Activated T-cell treated with anti-CD3 and anti-CD28 coated beads for 48 hours (primary cell): ENCODE results near the gene KCNIP3.
"Not testable (repeated sequence)": the region's sequence is repeated elsewhere in the genome, so short reads cannot be mapped to it uniquely, and the experiment has no call there.

Experiments used
- DNase-seq: peaks from one replicate; pipeline ENCODE4 v3.0.0-alpha.2; 2020; ENCODE audit warnings: low read depth

KCNIP3 gene

GRCh38 chr2:95361216-95361980 is 64.3 kb downstream of the KCNIP3 start:
- no peak for DNase-seq

- no peak for DNase-seq
Observed at GRCh38 chr2:95362486-95362885, 65.3 kb downstream of the KCNIP3 start.

DNA sequence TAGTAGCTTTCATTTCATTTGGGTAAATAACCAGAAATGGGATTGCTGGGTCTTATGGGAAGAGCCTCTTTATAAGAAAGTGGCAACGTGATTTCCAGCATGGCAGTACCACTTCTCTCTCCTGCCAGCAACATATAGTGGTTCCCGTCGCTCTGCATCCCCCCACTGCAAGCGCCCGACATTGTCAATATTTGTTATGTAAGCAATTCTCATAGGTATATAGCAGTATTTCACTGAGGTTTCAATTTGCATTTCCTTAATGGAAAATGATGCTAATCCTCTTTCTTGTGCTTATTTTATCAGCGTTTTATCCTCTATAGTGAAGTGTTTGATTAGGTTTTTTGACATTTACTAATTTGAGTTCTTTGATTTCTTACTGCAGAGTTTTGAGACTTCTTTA is 69.4 kb downstream of the KCNIP3 start:
- no peak for DNase-seq

DNA sequence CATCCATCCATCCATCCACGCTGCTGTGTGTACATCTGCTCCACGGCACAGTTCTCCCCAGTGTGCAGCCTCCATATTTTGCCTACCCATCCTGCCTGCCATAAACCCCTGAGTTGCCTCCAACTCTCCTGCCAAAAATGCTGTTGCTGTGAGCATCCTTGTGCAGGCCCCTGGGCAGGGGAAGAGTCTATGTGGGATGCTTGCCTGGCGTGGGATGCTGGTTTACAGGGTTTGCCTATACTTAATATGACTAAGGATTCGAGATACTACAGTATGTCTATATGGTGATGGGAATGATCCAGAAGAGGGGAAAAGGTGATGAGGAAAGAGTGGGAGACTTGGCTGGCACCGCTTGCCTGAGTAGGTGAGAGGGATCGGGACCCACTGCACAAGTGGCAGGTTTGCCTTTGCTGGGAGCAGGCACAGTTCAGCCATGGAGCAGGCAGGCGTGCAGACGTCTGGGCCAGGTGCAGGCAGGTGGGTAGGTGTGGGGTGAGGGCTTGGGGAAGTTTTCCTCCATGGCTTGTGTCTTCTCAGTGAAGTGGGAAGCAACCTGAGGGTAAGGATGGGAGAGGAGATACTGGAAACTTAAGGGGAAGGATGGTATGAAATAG is 75.2 kb downstream of the KCNIP3 start:
- DNase-seq: no peak

DNA sequence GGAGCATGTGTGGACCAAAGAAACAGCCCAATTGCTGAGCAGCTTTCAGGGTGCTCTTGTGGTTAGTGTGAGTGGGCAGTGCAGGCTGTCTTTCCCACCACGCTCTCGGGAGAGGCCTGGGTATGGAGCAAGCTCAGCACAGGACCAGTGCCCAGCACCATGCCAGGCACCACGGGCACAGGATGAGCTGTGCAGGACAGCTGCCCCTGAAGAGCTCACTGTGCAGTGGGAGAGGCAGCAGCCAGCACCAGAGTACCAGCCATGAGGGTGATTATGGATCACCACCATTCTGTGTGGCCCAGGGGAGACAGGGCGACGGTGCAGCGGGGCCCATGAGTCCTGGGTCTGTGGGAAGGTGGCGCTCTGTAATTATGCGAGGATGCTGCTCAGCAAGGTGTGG is 75.7 kb downstream of the KCNIP3 start:
- DNase-seq: no peak

GRCh38 chr2:95374029-95374428 is 76.9 kb downstream of the KCNIP3 start:
- DNase-seq: no peak

- DNase-seq: no peak
Observed at GRCh38 chr2:95374451-95374920, 77.3 kb downstream of the KCNIP3 start.

DNA sequence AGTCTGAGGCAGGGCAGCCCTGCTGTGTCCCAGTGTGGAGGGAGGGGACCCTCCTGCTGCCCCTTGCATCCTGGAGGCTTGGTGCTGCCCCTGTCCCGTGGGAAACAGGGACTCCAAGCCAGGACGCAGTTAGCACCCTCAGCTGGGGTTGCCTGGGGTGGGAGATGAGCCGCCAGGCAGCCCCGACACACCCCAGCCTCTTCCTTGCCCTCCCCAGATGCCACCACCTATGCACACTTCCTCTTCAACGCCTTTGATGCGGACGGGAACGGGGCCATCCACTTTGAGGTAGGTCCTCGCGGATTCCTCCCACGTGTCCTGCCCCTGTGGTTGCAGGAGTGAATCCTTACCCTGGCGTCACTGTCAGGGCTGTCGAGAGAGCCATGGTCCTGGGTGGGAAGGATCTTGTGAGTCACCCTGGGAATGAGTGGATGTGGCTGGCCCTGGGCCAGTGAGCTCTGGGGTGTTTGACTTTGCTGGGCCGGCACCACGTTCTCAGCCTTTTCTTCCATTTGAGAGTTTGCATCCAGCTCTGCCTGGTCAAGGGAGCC is 77.8 kb downstream of the KCNIP3 start:
- no peak for DNase-seq

GRCh38 chr2:95375532-95376150 is 78.5 kb downstream of the KCNIP3 start:
- no peak for DNase-seq

DNA sequence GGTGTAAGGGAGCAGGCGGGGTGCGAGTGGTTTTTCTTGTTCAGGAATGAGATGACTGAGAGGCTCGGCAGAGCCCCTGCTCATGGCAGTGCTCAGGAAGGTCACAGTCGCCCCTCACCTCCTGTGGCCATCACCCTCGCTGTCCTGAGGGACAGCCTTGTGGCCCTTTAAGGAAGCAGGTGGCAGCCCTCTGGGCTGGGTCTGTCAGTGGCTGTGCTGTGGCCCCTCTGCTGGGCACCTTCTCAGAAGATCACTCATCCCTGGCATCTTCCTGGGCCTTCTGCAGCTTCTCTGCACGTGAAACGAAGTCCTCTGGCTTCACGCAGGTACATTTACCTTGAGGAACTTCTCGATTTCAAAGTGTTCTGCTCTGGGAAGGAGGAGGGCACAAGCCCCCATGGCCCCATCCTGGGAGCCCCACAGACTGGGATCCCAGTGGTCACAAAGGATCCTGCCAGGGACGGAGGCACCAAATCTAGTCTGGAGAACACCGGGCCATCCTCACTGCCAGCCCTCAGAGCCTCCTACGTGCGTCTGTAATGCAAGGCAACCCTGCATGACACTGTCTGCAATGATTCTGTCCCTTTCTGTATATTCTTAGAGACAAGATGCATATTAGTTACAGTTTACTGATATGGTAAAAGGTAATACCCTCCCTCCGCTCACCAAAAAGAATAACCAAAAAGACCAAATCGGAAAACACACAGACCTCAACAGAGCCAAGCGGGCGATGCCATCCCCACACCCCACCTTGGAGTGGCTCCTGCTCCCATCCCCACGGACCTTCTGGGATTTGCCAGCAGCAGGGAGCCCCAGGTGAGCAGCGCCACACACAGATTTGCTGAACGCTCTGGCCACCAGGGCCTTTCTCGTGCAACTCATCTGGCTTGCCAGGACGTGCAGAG is 79.4 kb downstream of the KCNIP3 start:
- DNase-seq: no peak

GRCh38 chr2:95377216-95378123 is 80.3 kb downstream of the KCNIP3 start:
- DNase-seq: no peak

DNA sequence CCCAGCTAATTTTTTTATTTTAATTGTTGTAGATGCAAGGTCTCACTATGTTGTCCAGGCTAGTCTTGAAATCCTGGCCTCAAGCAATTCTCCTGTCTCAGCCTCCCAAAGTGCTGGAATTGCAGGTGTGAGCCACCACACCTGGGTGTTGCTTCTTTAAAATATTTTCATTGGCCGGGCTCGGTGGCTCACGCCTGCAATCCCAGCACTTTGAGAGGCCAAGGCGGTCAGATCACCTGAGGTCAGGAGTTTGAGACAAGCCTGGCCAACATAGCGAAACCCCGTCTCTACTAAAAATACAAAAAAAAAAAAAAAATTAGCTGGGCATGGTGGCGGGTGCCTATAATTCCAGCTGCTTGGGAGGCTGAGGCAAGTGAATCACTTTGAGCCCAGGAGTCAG is 81.1 kb downstream of the KCNIP3 start:
- not testable (repeated sequence) for DNase-seq

DNA sequence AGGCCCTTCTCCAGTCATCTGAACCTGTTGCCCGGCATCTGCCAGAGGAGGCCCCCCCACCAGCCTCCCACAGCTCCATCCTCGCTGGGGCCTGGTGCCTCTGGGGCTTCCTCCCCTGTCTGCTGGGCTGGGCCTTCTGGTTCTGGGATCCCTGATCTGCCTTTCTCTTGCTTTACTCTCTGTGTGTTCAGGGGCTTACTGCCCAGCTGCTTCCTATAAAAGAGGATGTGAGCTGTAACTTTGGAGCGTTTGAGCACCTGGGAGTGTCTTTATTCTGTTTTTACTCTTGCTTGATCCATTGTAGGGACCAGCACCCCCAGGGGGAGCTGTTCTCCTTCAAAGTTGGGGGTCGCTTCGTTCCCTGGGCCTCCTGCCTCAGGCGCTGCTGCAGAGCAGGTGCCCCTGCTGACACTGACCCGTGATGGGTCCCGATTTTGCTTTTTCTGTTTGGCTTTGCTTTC is 82.3 kb downstream of the KCNIP3 start:
- DNase-seq: no peak

DNA sequence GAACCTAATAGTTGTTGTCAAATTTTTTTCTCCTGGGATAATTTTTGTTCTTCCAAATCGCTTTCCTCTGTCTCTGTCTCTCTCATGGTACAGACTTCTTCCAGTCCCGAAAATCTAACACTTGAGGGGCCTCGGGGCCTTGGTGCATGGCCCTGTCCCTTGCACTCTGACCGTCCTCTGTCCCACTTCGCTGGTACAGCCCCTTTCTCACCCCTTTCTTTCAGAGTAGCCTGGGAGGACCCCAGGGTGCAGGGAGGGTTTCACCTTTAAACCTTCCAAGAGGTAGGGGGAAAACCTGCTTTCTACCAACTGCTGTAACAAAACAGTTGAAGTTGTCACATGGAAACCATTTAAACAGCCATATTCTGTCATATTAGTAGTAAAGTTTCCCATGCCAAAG is 83.1 kb downstream of the KCNIP3 start:
- no peak for DNase-seq

DNA sequence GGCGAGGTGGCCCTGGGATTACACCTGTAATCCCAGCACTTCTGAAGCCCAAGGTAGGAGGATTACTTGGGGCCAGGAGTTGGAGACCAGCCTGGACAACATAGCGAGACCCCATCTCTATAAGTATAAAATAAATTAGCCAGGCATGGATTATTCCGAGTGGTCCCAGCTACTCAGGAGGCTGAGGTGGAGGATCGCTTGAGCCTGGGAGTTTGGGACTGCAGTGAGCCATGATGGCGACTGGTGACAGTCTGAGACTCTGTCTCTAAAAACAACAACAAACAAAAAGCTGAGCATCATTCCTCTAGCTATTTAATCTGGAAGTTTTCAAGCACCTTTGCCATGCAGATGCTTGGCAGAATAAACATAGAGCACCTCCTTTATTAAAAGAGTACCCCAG is 83.6 kb downstream of the KCNIP3 start:
- no peak for DNase-seq

- DNase-seq: no peak
Observed at GRCh38 chr2:95381212-95382191, 84.4 kb downstream of the KCNIP3 start.

- no peak for DNase-seq
Observed at GRCh38 chr2:95382192-95382591, 85.0 kb downstream of the KCNIP3 start.

DNA sequence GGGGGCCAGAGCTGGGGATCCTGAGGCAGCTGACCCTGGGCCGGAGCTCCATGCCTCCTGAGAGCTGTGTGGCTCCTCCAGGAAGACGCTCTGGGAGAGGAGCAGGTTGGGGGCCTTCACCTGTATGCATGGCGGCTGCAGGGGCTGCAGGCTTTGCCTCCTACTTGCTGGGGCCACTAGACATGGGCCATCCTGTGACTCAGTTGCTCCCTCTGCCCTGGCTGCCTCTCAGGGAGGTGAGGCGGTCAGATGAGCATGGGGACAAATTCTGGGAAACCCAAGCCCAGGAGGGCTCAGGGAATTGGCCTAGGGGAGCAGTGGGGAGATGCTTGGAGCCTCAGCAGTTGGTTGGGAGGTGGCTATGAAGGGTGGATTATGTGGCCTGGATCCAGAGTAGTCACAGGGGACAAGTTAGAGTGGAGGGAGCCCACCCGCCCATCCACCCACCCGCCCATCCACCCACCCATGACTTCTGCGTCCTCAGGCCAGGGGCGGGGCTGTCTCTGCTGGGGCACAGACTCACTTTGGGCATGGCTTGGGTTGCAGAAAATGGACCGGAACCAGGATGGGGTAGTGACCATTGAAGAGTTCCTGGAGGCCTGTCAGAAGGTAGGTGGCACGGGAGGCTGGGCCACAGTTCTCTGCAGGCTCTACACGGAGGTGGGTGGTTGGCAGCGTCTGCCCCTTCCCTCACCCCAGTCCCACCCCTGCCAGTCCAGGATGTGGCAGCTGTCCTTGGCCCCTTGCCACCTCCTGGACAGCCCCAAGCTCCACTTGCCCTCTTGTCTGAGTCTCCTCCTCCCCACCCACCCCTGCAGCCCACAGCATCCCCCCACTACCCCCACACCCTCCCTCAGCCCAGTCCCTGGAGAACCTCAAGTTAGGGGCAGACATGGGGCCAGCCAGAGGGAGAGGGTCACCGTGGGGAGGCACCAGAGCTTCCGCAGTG is 85.8 kb downstream of the KCNIP3 start:
- no peak for DNase-seq
